HepG2 (cell line): Measurements from ENCODE around the gene FDXR. TPM values are rescaled to one million over a fixed set of nuclear protein-coding genes. Genes with fewer than 3 reads are reported as not detected.

Source experiments
- ADNP ChIP-seq: sonication (generic); formaldehyde crosslinking; IDR thresholded peaks from 2 replicates; pipeline ENCODE4 v1.4.0; 2020; ENCODE audit warnings: missing genetic modification reagents
- ATF2 ChIP-seq: sonication (generic); formaldehyde crosslinking; IDR thresholded peaks from 2 replicates; pipeline ENCODE4 v1.4.0; 2020; ENCODE audit warnings: missing genetic modification reagents
- CBX2 ChIP-seq, 2 experiments: fragments of 200-600 bp in 1 of 2; sonication (generic); formaldehyde crosslinking in 1 of 2; IDR thresholded peaks; 2 replicates each; pipeline versions ENCODE4 v1.7.0 to v1.8.1; 2018 to 2022; ENCODE audit warnings: low read depth in 2 of 2, low read length in 1 of 2, mild to moderate bottlenecking in 1 of 2, missing genetic modification reagents in 1 of 2
- CREM ChIP-seq, 2 experiments: sonication (generic) in 1 of 2; formaldehyde crosslinking in 1 of 2; IDR thresholded peaks; 2 replicates each; pipeline versions ENCODE4 v1.4.0 to v1.6.1; 2016 to 2020; ENCODE audit warnings: antibody characterized with exemption in 1 of 2, mild to moderate bottlenecking in 1 of 2, missing genetic modification reagents in 1 of 2
- FIP1L1 ChIP-seq: fragments of 200-400 bp; formaldehyde crosslinking; IDR thresholded peaks from 2 replicates; pipeline ENCODE4 v1.6.1; 2018; ENCODE audit warnings: low read depth, mild to moderate bottlenecking, low read length, moderate library complexity, borderline replicate concordance; ENCODE audit not compliant: insufficient read depth
- FOXP4 ChIP-seq: sonication (generic); formaldehyde crosslinking; IDR thresholded peaks from 2 replicates; pipeline ENCODE4 v1.4.0; 2020; ENCODE audit warnings: missing genetic modification reagents
- GABPA ChIP-seq, 2 experiments: IDR thresholded peaks; 2 replicates each; pipeline ENCODE4 v1.6.1; 2011 to 2016; ENCODE audit warnings: low read depth in 2 of 2, low read length in 1 of 2, missing biosample characterization in 1 of 2, missing genetic modification characterization in 1 of 2
- GTF3A ChIP-seq: sonication (generic); formaldehyde crosslinking; conservative IDR thresholded peaks from 2 replicates; pipeline ENCODE4 v1.4.0; 2020; ENCODE audit warnings: mild to moderate bottlenecking, missing genetic modification reagents
- KLF16 ChIP-seq, 2 experiments: sonication (generic) in 1 of 2; formaldehyde crosslinking in 1 of 2; IDR thresholded peaks; 2 replicates each; pipeline versions ENCODE4 v1.6.1 to v1.8.0; 2016 to 2023; ENCODE audit warnings: missing genetic modification reagents in 2 of 2, missing compliant biosample characterization in 1 of 2
- NCOR1 ChIP-seq: fragments of 200-600 bp; sonication (generic); IDR thresholded peaks from 2 replicates; pipeline ENCODE4 v1.7.0; 2017; ENCODE audit warnings: antibody characterized with exemption, low read length, borderline replicate concordance
- NFE2L2 ChIP-seq: fragments of 150-350 bp; IDR thresholded peaks from 2 replicates; pipeline ENCODE4 v1.6.1; 2014; ENCODE audit warnings: low read length
- PHF20 ChIP-seq: sonication (generic); formaldehyde crosslinking; IDR thresholded peaks from 2 replicates; pipeline ENCODE4 v1.5.0; 2020; ENCODE audit warnings: mild to moderate bottlenecking, missing genetic modification reagents
- PRMT3 ChIP-seq: sonication (generic); formaldehyde crosslinking; IDR thresholded peaks from 2 replicates; pipeline ENCODE4 v1.8.1; 2022; ENCODE audit warnings: low read depth, mild to moderate bottlenecking, moderate library complexity, missing genetic modification reagents, borderline replicate concordance
- SOX13 ChIP-seq, 3 experiments: fragments of 450-650 bp in 1 of 3; sonication (generic) in 1 of 3; formaldehyde crosslinking in 1 of 3; IDR thresholded peaks in 2 of 3; conservative IDR thresholded peaks in 1 of 3; 2 replicates each; pipeline versions ENCODE4 v1.5.0 to v1.6.1; 2016 to 2020; ENCODE audit warnings: antibody characterized with exemption in 1 of 3, mild to moderate bottlenecking in 1 of 3, missing compliant biosample characterization in 1 of 3, missing genetic modification reagents in 1 of 3, moderate library complexity in 1 of 3
- ZNF18 ChIP-seq: sonication (generic); formaldehyde crosslinking; IDR thresholded peaks from 2 replicates; pipeline ENCODE4 v1.8.0; 2022; ENCODE audit warnings: mild to moderate bottlenecking, missing genetic modification reagents; ENCODE audit not compliant: insufficient replicate concordance
- ZNF329 ChIP-seq: sonication (generic); formaldehyde crosslinking; IDR thresholded peaks from 2 replicates; pipeline ENCODE4 v1.9.0; 2021; ENCODE audit warnings: low read depth, mild to moderate bottlenecking, missing genetic modification reagents
- ZNF430 ChIP-seq: sonication (generic); formaldehyde crosslinking; IDR thresholded peaks from 2 replicates; pipeline ENCODE4 v1.9.0; 2021; ENCODE audit warnings: mild to moderate bottlenecking, missing genetic modification reagents
- ZNF441 ChIP-seq: sonication (generic); formaldehyde crosslinking; IDR thresholded peaks from 2 replicates; pipeline ENCODE4 v1.7.0; 2021; ENCODE audit warnings: missing genetic modification reagents, borderline replicate concordance
- ZNF790 ChIP-seq: sonication (generic); formaldehyde crosslinking; IDR thresholded peaks from 2 replicates; pipeline ENCODE4 v1.8.0; 2022; ENCODE audit warnings: missing genetic modification reagents, mild to moderate bottlenecking, borderline replicate concordance
- ZNF878 ChIP-seq: sonication (generic); formaldehyde crosslinking; IDR thresholded peaks from 2 replicates; pipeline ENCODE4 v1.8.1; 2023; ENCODE audit warnings: mild to moderate bottlenecking, missing genetic modification reagents, moderate library complexity
- polyA plus RNA-seq, 8 experiments: library from polyadenylated mRNA; depleted of rRNA in 3 of 8; stranded (reverse) in 7 of 8; unstranded in 1 of 8; fragments of >200 nt; fragmentation: Illumina TruSeq in 4 of 8; extraction: Trizol in 4 of 8; gene quantifications; 2 replicates each; pipeline versions ENCODE4 v1.2.1 to v1.2.3, GENCODE V29; 2011 to 2016; ENCODE audit warnings: low read depth in 4 of 8, missing spikeins in 1 of 8, mixed read lengths in 1 of 8; ENCODE audit not compliant: insufficient read depth in 1 of 8
- total RNA-seq, 5 experiments: library from RNA; depleted of rRNA; stranded (reverse); fragments of >200 nt; fragmentation: Illumina TruSeq; extraction: Trizol; gene quantifications; 2 replicates each; pipeline ENCODE4 v1.2.3, GENCODE V29; 2016; ENCODE audit warnings: low read depth in 1 of 5
- TF ChIP-seq, protein P1 (sequence below): sonication (generic); formaldehyde crosslinking; IDR thresholded peaks from 2 replicates; pipeline ENCODE4 v1.4.0; 2020; ENCODE audit warnings: low read depth, mild to moderate bottlenecking, missing genetic modification reagents

Gene FDXR
- total and polyA plus RNA-seq, 2 of the 13 experiments (the other 11 are each of a cell fraction or from before 2014, with no cell fraction given) = 23.4 to 116 TPM

DNA sequence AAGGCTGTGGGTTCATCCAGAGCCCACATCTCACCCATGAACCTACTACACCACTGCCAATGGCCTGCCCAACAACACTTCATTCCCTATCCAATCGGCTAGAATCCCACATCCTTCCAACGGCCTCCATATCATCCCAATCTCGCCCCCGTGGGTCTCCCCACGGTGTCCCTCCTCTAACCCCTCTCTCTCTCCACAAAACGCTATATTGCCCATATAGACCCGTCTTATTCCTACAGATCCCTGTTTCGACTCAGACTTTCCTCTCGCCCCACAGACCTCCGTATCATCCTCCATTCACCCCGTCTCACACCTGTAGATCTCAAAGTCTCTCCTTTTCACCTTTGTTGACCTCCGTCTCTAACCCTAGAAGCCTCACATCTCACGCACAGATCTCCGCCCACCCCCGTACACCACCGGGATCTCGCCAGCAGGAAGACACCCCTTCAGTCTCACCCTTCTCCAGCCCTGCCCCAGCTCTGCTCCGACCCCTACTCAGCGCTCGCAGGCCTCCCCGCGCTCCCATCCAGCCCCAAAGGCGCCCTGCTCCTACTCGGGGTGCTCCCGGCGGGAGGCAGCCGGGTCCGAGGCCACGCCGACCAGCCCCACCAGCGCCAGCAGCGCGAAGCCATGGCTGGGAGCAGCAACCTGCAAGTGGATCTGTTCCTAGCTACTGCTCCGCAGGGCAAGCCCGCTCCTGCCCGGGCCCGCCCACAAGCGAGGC is at the start of gene FDXR (continued):
- TF ChIP-seq FOXP4 (CRISPR knock-in tag) (peak; percentile 42; the same call in 1 of the 2 replicates), KLF16 (CRISPR knock-in tag; IDR thresholded peaks at IDR 0.05) (peak in 1 of 2 experiments; percentile 83; a peak in 2 of 4 replicates), ZNF329 (CRISPR knock-in tag) (no peak; the same call in 1 of the 2 replicates), PHF20 (CRISPR knock-in tag) (no peak), ATF2 (CRISPR knock-in tag) (peak; percentile 44), PRMT3 (no peak), CBX2 (IDR thresholded peaks at IDR 0.05; ENCODE audit: low read depth, low read length) (no peak), CBX2 (CRISPR knock-in tag; IDR thresholded peaks at IDR 0.05; ENCODE audit: low read depth) (no peak), ZNF430 (CRISPR knock-in tag) (no peak), SOX13 (IDR thresholded peaks at IDR 0.05) (no peak), SOX13 (CRISPR knock-in tag; conservative IDR thresholded peaks at IDR 0.05 in 1 of 2, IDR thresholded peaks at IDR 0.05 in 1 of 2) (0 out of 4 replicates have a peak, but pooled peaks of 1 of the 2 experiments have one; percentile 35), NCOR1 (no peak), ZNF790 (CRISPR knock-in tag) (no peak), NFE2L2 (no peak), GTF3A (CRISPR knock-in tag) (no peak), ADNP (0 out of 2 replicates have a peak, but pooled peaks have one; percentile 32), FIP1L1 (no peak), ZNF878 (CRISPR knock-in tag) (no peak), ZNF441 (no peak), GABPA (IDR thresholded peaks at IDR 0.05; ENCODE audit: low read depth, low read length) (no peak), GABPA (CRISPR knock-in tag; IDR thresholded peaks at IDR 0.05; ENCODE audit: low read depth) (no peak), ZNF18 (CRISPR knock-in tag) (no peak), CREM (IDR thresholded peaks at IDR 0.05) (no peak), CREM (CRISPR knock-in tag; IDR thresholded peaks at IDR 0.05) (0 out of 2 replicates have a peak, but pooled peaks have one; percentile 37)
- TF ChIP-seq, protein P1, sequence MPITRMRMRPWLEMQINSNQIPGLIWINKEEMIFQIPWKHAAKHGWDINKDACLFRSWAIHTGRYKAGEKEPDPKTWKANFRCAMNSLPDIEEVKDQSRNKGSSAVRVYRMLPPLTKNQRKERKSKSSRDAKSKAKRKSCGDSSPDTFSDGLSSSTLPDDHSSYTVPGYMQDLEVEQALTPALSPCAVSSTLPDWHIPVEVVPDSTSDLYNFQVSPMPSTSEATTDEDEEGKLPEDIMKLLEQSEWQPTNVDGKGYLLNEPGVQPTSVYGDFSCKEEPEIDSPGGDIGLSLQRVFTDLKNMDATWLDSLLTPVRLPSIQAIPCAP (CRISPR knock-in tag) = 0 out of 2 replicates have a peak, but pooled peaks have one; percentile 69
